DND-41 (cell line): ENCODE measurements around the gene OGT.

Experiments
- CTCF ChIP-seq: IDR thresholded peaks from 2 replicates; pipeline ENCODE4 v1.5.1; 2012; ENCODE audit warnings: borderline replicate concordance, low read length, moderate library complexity, mild to moderate bottlenecking; ENCODE audit not compliant: poor library complexity, severe bottlenecking; ENCODE audit errors: extremely low read depth
- EZH2 ChIP-seq: IDR thresholded peaks from 3 replicates; pipeline ENCODE4 v1.6.1; 2012; ENCODE audit warnings: borderline replicate concordance, low read depth, mild to moderate bottlenecking, moderate library complexity, low read length, inconsistent platforms; ENCODE audit not compliant: severe bottlenecking

GRCh38 chrX:71546879-71547278 lies 14.0 kb downstream of the OGT start:
- no peak for TF ChIP-seq CTCF
- no peak for TF ChIP-seq EZH2
